GM21717 (cell line): ENCODE results near the gene CTSA.
"Not testable (repeated sequence)": the region's sequence is repeated elsewhere in the genome, so short reads cannot be mapped to it uniquely, and the experiment has no call there.

ENCODE experiments used
- ATAC-seq: cut with Tn5 transposase; IDR thresholded peaks from one replicate; pipeline ENCODE4 v1.9.1; 2021; ENCODE audit warnings: mild to moderate bottlenecking, moderate library complexity; ENCODE audit not compliant: unreplicated experiment

Gene CTSA

GRCh38 chr20:45892828-45893500 is 1.8 kb downstream of the CTSA start:
- ATAC-seq: no peak

GRCh38 chr20:45893831-45894230 is 2.7 kb downstream of the CTSA start:
- no peak for ATAC-seq

GRCh38 chr20:45894797-45895196 is 3.7 kb downstream of the CTSA start:
- no peak for ATAC-seq

- ATAC-seq: no peak
These were observed 5.6 kb downstream of the CTSA start for GRCh38 chr20:45896641-45897161.

- no peak for ATAC-seq
These were observed 6.2 kb downstream of the CTSA start for GRCh38 chr20:45897289-45897688.

- no peak for ATAC-seq
These were observed 6.6 kb downstream of the CTSA start for GRCh38 chr20:45897692-45898091.

GRCh38 chr20:45898285-45898684 is 7.2 kb downstream of the CTSA start:
- ATAC-seq: no peak

- ATAC-seq: no peak
These were observed 8.1 kb downstream of the CTSA start for GRCh38 chr20:45899046-45899835.

GRCh38 chr20:45901332-45901731 is 10.2 kb downstream of the CTSA start:
- ATAC-seq: not testable (repeated sequence)

GRCh38 chr20:45902199-45902701 is 11.1 kb downstream of the CTSA start:
- ATAC-seq: no peak

- ATAC-seq: no peak
These were observed 13.7 kb downstream of the CTSA start for GRCh38 chr20:45904583-45905504.

GRCh38 chr20:45905505-45906079 is 14.5 kb downstream of the CTSA start:
- ATAC-seq: no peak

GRCh38 chr20:45907219-45907948 is 16.2 kb downstream of the CTSA start:
- ATAC-seq: no peak

- ATAC-seq: no peak
These were observed 16.9 kb downstream of the CTSA start for GRCh38 chr20:45908084-45908483.

- ATAC-seq: no peak
These were observed 18.2 kb downstream of the CTSA start for GRCh38 chr20:45909336-45909808.

GRCh38 chr20:45909817-45910669 is 18.9 kb downstream of the CTSA start:
- no peak for ATAC-seq

GRCh38 chr20:45910670-45911485 is 19.7 kb downstream of the CTSA start:
- ATAC-seq: peak; percentile 89
